Natural killer cell (primary cell): ENCODE measurements around the gene MTUS2. TPM values are rescaled to one million over a fixed set of nuclear protein-coding genes. Genes with fewer than 3 reads are reported as not detected.

Experiments
- ATAC-seq, 3 donors: fragments of 150-1000 bp in 2 of 3; fragments of 200-7000 bp in 1 of 3; cut with Tn5 transposase; 1 replicate in 1 of 3; 2 replicates in 2 of 3; pipeline ENCODE4 v1.10.0; 2021; ENCODE audit warnings: mild to moderate bottlenecking in 2 of 3, moderate library complexity in 2 of 3
- DNase-seq, 2 donors: peaks; one replicate each; pipeline versions ENCODE4 v3.0.0 to v3.0.0-alpha.2; 2013 to 2021; ENCODE audit warnings: mixed read lengths in 1 of 2
- H3K27ac ChIP-seq: one replicate; pipeline ENCODE4 v1.5.1; 2013; ENCODE audit warnings: mild to moderate bottlenecking, low read length
- H3K27me3 ChIP-seq: one replicate; pipeline ENCODE4 v1.6.1; 2013; ENCODE audit warnings: low read length; ENCODE audit not compliant: control insufficient read depth, insufficient read depth
- H3K36me3 ChIP-seq: one replicate; pipeline ENCODE4 v1.6.1; 2013; ENCODE audit warnings: low read length; ENCODE audit not compliant: control insufficient read depth, insufficient read depth
- H3K4me1 ChIP-seq: one replicate; pipeline ENCODE4 v1.6.1; 2013; ENCODE audit warnings: low read length; ENCODE audit not compliant: control insufficient read depth, insufficient read depth
- H3K4me3 ChIP-seq: one replicate; pipeline ENCODE4 v1.5.1; 2013; ENCODE audit warnings: low read length
- H3K9me3 ChIP-seq: one replicate; pipeline ENCODE4 v1.6.1; 2013; ENCODE audit warnings: low read length; ENCODE audit not compliant: control insufficient read depth, insufficient read depth
- H3K27ac Mint-ChIP-seq, 2 donors: one replicate each; pipeline ENCODE4 v1.8.0; 2022; ENCODE audit warnings: mild to moderate bottlenecking in 2 of 2, mixed read lengths in 2 of 2, moderate library complexity in 1 of 2
- H3K27me3 Mint-ChIP-seq, 2 donors: one replicate each; pipeline ENCODE4 v1.8.0; 2022; ENCODE audit warnings: low read depth in 2 of 2, mixed read lengths in 2 of 2
- H3K36me3 Mint-ChIP-seq: one replicate; pipeline ENCODE4 v1.8.0; 2022; ENCODE audit warnings: mixed read lengths
- H3K4me1 Mint-ChIP-seq, 2 donors: one replicate each; pipeline ENCODE4 v1.8.0; 2022; ENCODE audit warnings: mixed read lengths in 2 of 2
- H3K4me3 Mint-ChIP-seq: one replicate; pipeline ENCODE4 v1.8.0; 2022; ENCODE audit warnings: mild to moderate bottlenecking, moderate library complexity, mixed read lengths
- H3K9me3 Mint-ChIP-seq, 2 donors: one replicate each; pipeline ENCODE4 v1.8.0; 2022; ENCODE audit warnings: mixed read lengths in 2 of 2
- CTCF ChIP-seq: fragments of 200-600 bp; IDR thresholded peaks from one replicate; pipeline ENCODE4 v1.8.0; 2022; ENCODE audit warnings: antibody characterized with exemption
- WGBS: methylation state at CpG from one replicate; pipeline ENCODE4 v1.1.7; 2013; ENCODE audit warnings: missing lambda C conversion rate; ENCODE audit not compliant: insufficient coverage; 5-methylcytosine and 5-hydroxymethylcytosine counted together
- intact Hi-C: fragments of 100-400 bp; cut with micrococcal nuclease; formaldehyde crosslinking; loops from one replicate; pipeline ENCODE4 v1.14.2; 2022
- total RNA-seq, 4 donors: library from RNA; stranded (reverse); fragments of 120-200 nt in 1 of 4; gene quantifications; one replicate each; pipeline versions ENCODE4 v1.2.3 to v1.2.4, GENCODE V29; 2013 to 2022

The MTUS2 gene
- total RNA-seq, 3 donors from 2014 or later (not counting 1 experiment from before 2014, with no cell fraction given), result not detected

GRCh38 chr13:29439601-29440388 lies 619.7 kb downstream of the MTUS2 start:
- 74% methylated on average over 7 of the region's 10 CpGs for WGBS
- Mint-ChIP-seq H3K9me3 (no peaks in the 10 kb centered on the region), H3K36me3 (no peaks in the 10 kb centered on the region), H3K4me3 (no peak overlapping the region), H3K4me1 (no peaks in the 10 kb centered on the region), H3K27me3 (peaks cover 17 to 27% of the 10 kb centered on the region in 2 donors), H3K27ac (no peak overlapping the region)
- Histone ChIP-seq H3K4me3 (no peak overlapping the region), H3K4me1 (no peaks in the 10 kb centered on the region), H3K27me3 (no peaks in the 10 kb centered on the region), H3K36me3 (no peaks in the 10 kb centered on the region), H3K9me3 (no peaks in the 10 kb centered on the region), H3K27ac (no peak overlapping the region)
- intact Hi-C loops, result no loop called here
- ATAC-seq (no peak), DNase-seq (no peak)
- no peak for TF ChIP-seq CTCF

- intact Hi-C loops, result no loop called here
- DNase-seq, result no peak
- Mint-ChIP-seq H3K27ac (no peak overlapping the region), H3K36me3 (no peaks in the 10 kb centered on the region), H3K4me3 (no peak overlapping the region), H3K27me3 (peaks cover 17 to 31% of the 10 kb centered on the region in 2 donors), H3K9me3 (no peaks in the 10 kb centered on the region), H3K4me1 (no peaks in the 10 kb centered on the region)
- no peak for ATAC-seq
- Histone ChIP-seq H3K36me3 (no peaks in the 10 kb centered on the region), H3K9me3 (no peaks in the 10 kb centered on the region), H3K27me3 (no peaks in the 10 kb centered on the region), H3K27ac (no peak overlapping the region), H3K4me1 (no peaks in the 10 kb centered on the region), H3K4me3 (no peak overlapping the region)
- no peak for TF ChIP-seq CTCF
- WGBS, result 84% methylated on average over 5 of the region's 5 CpGs
These were observed 621.2 kb downstream of the MTUS2 start for GRCh38 chr13:29441306-29441705.

- Histone ChIP-seq H3K4me3 (no peak overlapping the region), H3K4me1 (no peaks in the 10 kb centered on the region), H3K9me3 (no peaks in the 10 kb centered on the region), H3K27ac (no peak overlapping the region), H3K27me3 (no peaks in the 10 kb centered on the region), H3K36me3 (no peaks in the 10 kb centered on the region)
- Mint-ChIP-seq H3K27ac (no peak overlapping the region), H3K36me3 (no peaks in the 10 kb centered on the region), H3K4me3 (no peak overlapping the region), H3K9me3 (no peaks in the 10 kb centered on the region), H3K4me1 (no peaks in the 10 kb centered on the region), H3K27me3 (peaks cover 10 to 40% of the 10 kb centered on the region in 2 donors)
- ATAC-seq, result no peak
- no peak for TF ChIP-seq CTCF
- WGBS, result 78% methylated on average over 1 of the region's 3 CpGs
- DNase-seq, result no peak
- intact Hi-C loops, result no loop called here
These were observed 625.9 kb downstream of the MTUS2 start for GRCh38 chr13:29446016-29446415.

- Histone ChIP-seq H3K9me3 (no peaks in the 10 kb centered on the region), H3K4me1 (no peaks in the 10 kb centered on the region), H3K36me3 (no peaks in the 10 kb centered on the region), H3K27ac (no peak overlapping the region), H3K4me3 (no peak overlapping the region), H3K27me3 (no peaks in the 10 kb centered on the region)
- WGBS, result 75% methylated on average over 2 of the region's 2 CpGs
- Mint-ChIP-seq H3K27ac (no peak overlapping the region), H3K4me1 (no peaks in the 10 kb centered on the region), H3K27me3 (peaks cover 6 to 29% of the 10 kb centered on the region in 2 donors), H3K4me3 (no peak overlapping the region), H3K9me3 (no peaks in the 10 kb centered on the region), H3K36me3 (no peaks in the 10 kb centered on the region)
- TF ChIP-seq CTCF, result no peak
- ATAC-seq (no peak), DNase-seq (no peak)
- intact Hi-C loops, result no loop called here
These were observed 628.0 kb downstream of the MTUS2 start for GRCh38 chr13:29448174-29448573.
